HCT116 (cell line): ENCODE data around the gene PCK2.

Experiments used
- EZH2 ChIP-seq: fragments of 200-600 bp; sonication (generic); IDR thresholded peaks from 2 replicates; pipeline ENCODE4 v1.6.1; 2017; ENCODE audit warnings: antibody characterized with exemption, mixed run types
- EZH2phosphoT487 ChIP-seq: fragments of 200-600 bp; IDR thresholded peaks from 2 replicates; pipeline ENCODE4 v1.6.1; 2018; ENCODE audit warnings: antibody characterized with exemption, borderline replicate concordance
- POLR2A ChIP-seq: IDR thresholded peaks from 2 replicates; pipeline ENCODE4 v1.7.0; 2011; ENCODE audit warnings: borderline replicate concordance; ENCODE audit not compliant: insufficient read depth, insufficient read length; ENCODE audit errors: extremely low read depth
- POLR2AphosphoS5 ChIP-seq: IDR thresholded peaks from 2 replicates; pipeline ENCODE4 v1.6.1; 2011; ENCODE audit warnings: mild to moderate bottlenecking, low read depth, low read length, moderate library complexity
- RAD21 ChIP-seq: IDR thresholded peaks from 2 replicates; pipeline ENCODE4 v1.6.1; 2012; ENCODE audit warnings: low read depth, mild to moderate bottlenecking
- TF ChIP-seq, protein P1 (sequence below): IDR thresholded peaks from 2 replicates; pipeline ENCODE4 v1.6.1; 2012; ENCODE audit warnings: low read depth
- TF ChIP-seq, protein P2 (sequence below), 3 experiments: fragments of 200-600 bp in 1 of 3; sonication (generic) in 1 of 3; IDR thresholded peaks in 2 of 3; conservative IDR thresholded peaks in 1 of 3; 2 replicates each; pipeline ENCODE4 v1.5.1; 2012 to 2017; ENCODE audit warnings: low read depth in 2 of 3, low read length in 2 of 3, antibody characterized with exemption in 1 of 3, borderline replicate concordance in 1 of 3, control low read depth in 1 of 3, mild to moderate bottlenecking in 1 of 3, mixed read lengths in 1 of 3, mixed run types in 1 of 3, moderate library complexity in 1 of 3; ENCODE audit not compliant: insufficient read depth in 1 of 3
- TF ChIP-seq, protein P3 (sequence below): IDR thresholded peaks from 2 replicates; pipeline ENCODE4 v1.6.1; 2012

DNA sequence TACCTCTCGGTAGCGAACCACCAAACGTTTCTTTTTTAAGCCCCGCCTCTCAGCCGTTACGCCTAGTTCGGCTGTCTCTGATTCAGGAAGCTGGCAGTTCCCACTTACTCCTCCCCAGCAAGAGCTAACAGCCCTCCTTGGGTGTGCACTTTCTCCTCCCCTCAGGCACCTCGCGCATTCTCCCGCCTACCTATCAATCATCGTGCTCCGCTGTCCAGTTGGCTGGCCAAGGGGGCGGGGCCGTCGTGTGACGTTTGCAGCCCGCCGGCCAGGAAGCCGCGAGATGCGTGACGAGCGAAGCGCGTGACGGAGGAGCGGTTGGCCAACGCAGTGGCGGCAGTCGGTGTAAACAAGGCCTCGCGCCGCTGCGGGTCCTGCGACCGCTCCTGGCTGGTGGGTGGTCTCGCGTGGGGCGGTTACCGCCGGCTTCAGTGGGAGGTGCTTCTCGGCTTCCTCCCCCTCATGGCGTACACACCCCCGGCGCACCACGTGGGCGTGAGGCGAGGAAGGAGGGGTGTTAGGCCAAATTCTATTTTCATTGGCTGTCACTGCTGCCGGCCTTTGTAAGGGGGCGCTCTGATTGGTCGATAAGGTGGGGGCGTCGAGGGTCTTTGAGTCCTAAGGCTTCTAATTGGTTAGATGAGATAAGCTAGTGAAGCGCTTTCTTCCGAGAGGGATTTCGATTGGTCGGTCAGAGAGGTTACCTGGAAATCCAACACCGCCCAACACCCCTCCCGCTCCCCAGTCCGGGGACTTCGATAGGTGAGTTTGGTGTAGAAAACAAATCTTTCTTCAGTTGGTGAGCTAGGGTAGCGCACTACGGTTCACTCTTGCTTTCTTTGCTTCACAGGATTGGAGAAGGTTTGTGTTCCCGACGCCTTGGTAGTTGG lies 20.7 kb downstream of the PCK2 start, which contains the start of the genes DCAF11 and NRL:
- TF ChIP-seq POLR2AphosphoS5 (peak; percentile 48), RAD21 (no peak), EZH2phosphoT487 (no peak), POLR2A (peak; percentile 2), EZH2 (no peak)
- TF ChIP-seq, protein P1, sequence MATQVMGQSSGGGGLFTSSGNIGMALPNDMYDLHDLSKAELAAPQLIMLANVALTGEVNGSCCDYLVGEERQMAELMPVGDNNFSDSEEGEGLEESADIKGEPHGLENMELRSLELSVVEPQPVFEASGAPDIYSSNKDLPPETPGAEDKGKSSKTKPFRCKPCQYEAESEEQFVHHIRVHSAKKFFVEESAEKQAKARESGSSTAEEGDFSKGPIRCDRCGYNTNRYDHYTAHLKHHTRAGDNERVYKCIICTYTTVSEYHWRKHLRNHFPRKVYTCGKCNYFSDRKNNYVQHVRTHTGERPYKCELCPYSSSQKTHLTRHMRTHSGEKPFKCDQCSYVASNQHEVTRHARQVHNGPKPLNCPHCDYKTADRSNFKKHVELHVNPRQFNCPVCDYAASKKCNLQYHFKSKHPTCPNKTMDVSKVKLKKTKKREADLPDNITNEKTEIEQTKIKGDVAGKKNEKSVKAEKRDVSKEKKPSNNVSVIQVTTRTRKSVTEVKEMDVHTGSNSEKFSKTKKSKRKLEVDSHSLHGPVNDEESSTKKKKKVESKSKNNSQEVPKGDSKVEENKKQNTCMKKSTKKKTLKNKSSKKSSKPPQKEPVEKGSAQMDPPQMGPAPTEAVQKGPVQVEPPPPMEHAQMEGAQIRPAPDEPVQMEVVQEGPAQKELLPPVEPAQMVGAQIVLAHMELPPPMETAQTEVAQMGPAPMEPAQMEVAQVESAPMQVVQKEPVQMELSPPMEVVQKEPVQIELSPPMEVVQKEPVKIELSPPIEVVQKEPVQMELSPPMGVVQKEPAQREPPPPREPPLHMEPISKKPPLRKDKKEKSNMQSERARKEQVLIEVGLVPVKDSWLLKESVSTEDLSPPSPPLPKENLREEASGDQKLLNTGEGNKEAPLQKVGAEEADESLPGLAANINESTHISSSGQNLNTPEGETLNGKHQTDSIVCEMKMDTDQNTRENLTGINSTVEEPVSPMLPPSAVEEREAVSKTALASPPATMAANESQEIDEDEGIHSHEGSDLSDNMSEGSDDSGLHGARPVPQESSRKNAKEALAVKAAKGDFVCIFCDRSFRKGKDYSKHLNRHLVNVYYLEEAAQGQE, result no peak
- TF ChIP-seq, protein P2, sequence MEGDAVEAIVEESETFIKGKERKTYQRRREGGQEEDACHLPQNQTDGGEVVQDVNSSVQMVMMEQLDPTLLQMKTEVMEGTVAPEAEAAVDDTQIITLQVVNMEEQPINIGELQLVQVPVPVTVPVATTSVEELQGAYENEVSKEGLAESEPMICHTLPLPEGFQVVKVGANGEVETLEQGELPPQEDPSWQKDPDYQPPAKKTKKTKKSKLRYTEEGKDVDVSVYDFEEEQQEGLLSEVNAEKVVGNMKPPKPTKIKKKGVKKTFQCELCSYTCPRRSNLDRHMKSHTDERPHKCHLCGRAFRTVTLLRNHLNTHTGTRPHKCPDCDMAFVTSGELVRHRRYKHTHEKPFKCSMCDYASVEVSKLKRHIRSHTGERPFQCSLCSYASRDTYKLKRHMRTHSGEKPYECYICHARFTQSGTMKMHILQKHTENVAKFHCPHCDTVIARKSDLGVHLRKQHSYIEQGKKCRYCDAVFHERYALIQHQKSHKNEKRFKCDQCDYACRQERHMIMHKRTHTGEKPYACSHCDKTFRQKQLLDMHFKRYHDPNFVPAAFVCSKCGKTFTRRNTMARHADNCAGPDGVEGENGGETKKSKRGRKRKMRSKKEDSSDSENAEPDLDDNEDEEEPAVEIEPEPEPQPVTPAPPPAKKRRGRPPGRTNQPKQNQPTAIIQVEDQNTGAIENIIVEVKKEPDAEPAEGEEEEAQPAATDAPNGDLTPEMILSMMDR (IDR thresholded peaks at IDR 0.05 in 2 of 3, conservative IDR thresholded peaks at IDR 0.05 in 1 of 3; ENCODE audit: borderline replicate concordance in 1 of 3, insufficient read depth in 1 of 3, low read depth in 2 of 3, low read length in 2 of 3), result no peak
- TF ChIP-seq, protein P3, sequence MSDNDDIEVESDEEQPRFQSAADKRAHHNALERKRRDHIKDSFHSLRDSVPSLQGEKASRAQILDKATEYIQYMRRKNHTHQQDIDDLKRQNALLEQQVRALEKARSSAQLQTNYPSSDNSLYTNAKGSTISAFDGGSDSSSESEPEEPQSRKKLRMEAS, result peak; percentile 97
